Smooth muscle cell (in vitro differentiated cells): Measurements from ENCODE around the gene ZSCAN1. TPM values are rescaled to one million over a fixed set of nuclear protein-coding genes. Genes with fewer than 3 reads are reported as not detected.

ENCODE experiments used
- DNase-seq: peaks from one replicate; lab custom pipeline; 2025; ENCODE audit not compliant: unreplicated experiment; lab: John Stamatoyannopoulos, UW
- H2AFZ ChIP-seq: fragments of 200-600 bp; sonication (generic); 2 replicates; pipeline ENCODE4 v1.6.0; 2016; ENCODE audit warnings: antibody characterized with exemption, low read depth, mild to moderate bottlenecking
- H3F3A ChIP-seq: fragments of 200-600 bp; sonication (generic); 2 replicates; pipeline ENCODE4 v1.6.0; 2017; ENCODE audit warnings: antibody characterized with exemption, low read depth
- H3K27ac ChIP-seq: fragments of 200-600 bp; sonication (generic); 2 replicates; pipeline ENCODE4 v1.5.1; 2016; ENCODE audit warnings: low read depth, mild to moderate bottlenecking
- H3K27me3 ChIP-seq: fragments of 200-600 bp; sonication (generic); 2 replicates; pipeline ENCODE4 v1.6.1; 2016; ENCODE audit warnings: low read depth, mild to moderate bottlenecking
- H3K36me3 ChIP-seq: fragments of 200-600 bp; sonication (generic); 2 replicates; pipeline ENCODE4 v1.5.1; 2016; ENCODE audit warnings: low read depth
- H3K4me1 ChIP-seq: fragments of 200-600 bp; sonication (generic); 2 replicates; pipeline ENCODE4 v1.5.1; 2016; ENCODE audit warnings: low read depth
- H3K4me2 ChIP-seq: fragments of 200-600 bp; sonication (generic); 2 replicates; pipeline ENCODE4 v1.6.0; 2016; ENCODE audit warnings: mild to moderate bottlenecking
- H3K4me3 ChIP-seq: fragments of 200-600 bp; sonication (generic); 2 replicates; pipeline ENCODE4 v1.5.1; 2016; ENCODE audit warnings: mild to moderate bottlenecking
- H3K79me2 ChIP-seq: fragments of 200-600 bp; sonication (generic); 2 replicates; pipeline ENCODE4 v1.6.0; 2016; ENCODE audit warnings: low read depth, mild to moderate bottlenecking
- H3K9ac ChIP-seq: fragments of 200-600 bp; sonication (generic); 2 replicates; pipeline ENCODE4 v1.6.0; 2016; ENCODE audit warnings: low read depth
- H3K9me3 ChIP-seq: fragments of 200-600 bp; sonication (generic); replicated peaks from 2 replicates; pipeline ENCODE4 v1.5.1; 2016; ENCODE audit warnings: low read depth
- H4K20me1 ChIP-seq: fragments of 200-600 bp; sonication (generic); 2 replicates; pipeline ENCODE4 v1.6.0; 2016; ENCODE audit warnings: low read depth
- CTCF ChIP-seq: fragments of 200-600 bp; sonication (generic); IDR thresholded peaks from 2 replicates; pipeline ENCODE4 v1.5.1; 2017; ENCODE audit warnings: borderline replicate concordance, mild to moderate bottlenecking, antibody characterized with exemption; ENCODE audit not compliant: insufficient read depth, poor library complexity, severe bottlenecking
- WGBS: methylation state at CpG from one replicate; pipeline ENCODE4 v1.1.7; 2016; ENCODE audit warnings: low lambda C conversion rate; 5-methylcytosine and 5-hydroxymethylcytosine counted together
- polyA plus RNA-seq: library from polyadenylated mRNA; unstranded; fragments of >200 nt; fragmentation: Nextera tagmentation; extraction: Ambion mirVana; gene quantifications from 2 replicates; pipeline ENCODE4 v1.2.1, GENCODE V29; 2016
- total RNA-seq: library from RNA; depleted of rRNA; stranded (reverse); fragments of >200 nt; gene quantifications from 2 replicates; pipeline ENCODE4 v1.2.3, GENCODE V29; 2014

Gene ZSCAN1
- total and polyA plus RNA-seq, 2 experiments from 2014 or later, result 0.94 TPM; not detected in 1

DNA sequence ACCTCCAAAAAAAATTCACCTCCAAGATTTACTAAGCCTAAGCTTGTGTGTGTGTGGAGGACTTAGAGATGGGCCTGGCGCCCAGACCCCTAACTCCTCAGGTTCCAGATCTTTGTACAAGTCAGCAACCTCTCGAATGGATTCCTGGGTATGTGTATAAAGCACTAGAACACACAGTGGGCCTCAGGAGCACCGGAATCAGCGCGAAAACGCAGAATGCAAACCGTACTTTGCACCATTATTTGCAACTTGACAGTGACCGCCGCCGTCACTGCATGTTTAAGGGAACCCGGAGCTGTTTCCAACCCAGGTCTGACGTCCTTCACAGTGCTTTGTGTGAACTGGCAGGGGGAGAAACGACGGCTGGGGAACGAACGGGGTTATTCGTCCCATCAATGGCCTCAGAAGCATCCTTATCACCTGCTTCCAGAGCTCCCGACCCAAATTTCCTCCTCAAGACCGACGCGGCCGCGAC, 31.9 kb upstream of the ZSCAN1 start:
- peak overlapping the region; percentile 91 for H3K4me2 ChIP-seq
- H3K36me3 ChIP-seq, result peaks cover 59% of the 10 kb centered on the region
- H3F3A ChIP-seq, result no peaks in the 10 kb centered on the region
- TF ChIP-seq CTCF, result no peak
- H4K20me1 ChIP-seq, result no peaks in the 10 kb centered on the region
- H3K79me2 ChIP-seq, result peaks cover 33% of the 10 kb centered on the region
- WGBS, result 2% methylated on average over 21 of the region's 23 CpGs
- H3K4me1 ChIP-seq, result peaks cover 7% of the 10 kb centered on the region
- DNase-seq, result no peak
- peaks cover 21% of the 10 kb centered on the region for H3K9me3 ChIP-seq
- peak overlapping the region; percentile 94 for H3K9ac ChIP-seq
- peak overlapping the region; percentile 85 for H3K27ac ChIP-seq
- peak overlapping the region; percentile 100 for H2AFZ ChIP-seq
- peak overlapping the region; percentile 96 for H3K4me3 ChIP-seq
- no peaks in the 10 kb centered on the region for H3K27me3 ChIP-seq

DNA sequence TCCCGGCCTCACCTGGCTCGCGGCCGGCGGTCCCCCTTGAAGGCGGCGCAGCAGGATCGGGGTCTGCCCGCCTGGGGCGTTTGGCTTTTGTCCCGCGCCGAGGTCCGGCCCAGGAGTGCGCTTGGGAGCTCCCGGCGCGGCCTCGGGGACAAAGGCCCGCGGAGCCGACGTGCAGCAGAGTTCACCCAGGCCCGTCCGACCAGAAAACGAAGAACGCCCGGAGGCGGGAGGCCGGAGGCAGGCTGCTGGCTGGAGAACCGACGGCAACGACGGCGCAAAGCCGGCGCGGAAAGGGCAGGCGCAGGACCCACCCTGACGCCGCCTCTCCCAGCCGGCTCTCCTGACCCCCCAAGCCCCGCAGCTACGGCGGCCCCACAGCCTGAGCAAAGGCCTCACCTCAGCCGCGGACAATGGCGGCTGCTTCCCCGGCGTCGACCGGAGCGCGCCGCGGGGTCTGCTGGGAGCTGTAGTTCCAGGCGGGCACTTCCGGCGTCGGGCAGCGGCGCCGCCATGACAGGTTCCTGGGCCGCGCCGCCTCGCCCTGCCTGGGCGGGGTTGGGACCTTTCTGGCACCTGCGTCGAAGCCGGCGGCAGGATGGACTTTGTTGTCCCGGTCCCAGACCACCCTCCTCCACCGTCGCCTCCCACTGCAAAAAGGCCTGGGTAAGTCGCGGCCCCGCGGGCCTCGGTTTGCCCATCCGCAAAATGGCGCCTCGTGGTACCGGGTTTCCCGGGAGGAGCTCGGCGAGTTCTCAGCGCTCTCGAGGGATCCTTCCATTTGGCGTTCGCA, 31.2 kb upstream of the ZSCAN1 start, which contains the start of gene ZNF606:
Gene ZNF606 (minus strand): TSS at position 437 of the 790 bp plus-strand sequence. CDS start 1,501 bp downstream, outside the sequence.
- no peaks in the 10 kb centered on the region for H3K27me3 ChIP-seq
- peak within 1 kb of the TSS; percentile 96 for H3K4me3 ChIP-seq
- H4K20me1 ChIP-seq, result no peaks in the 10 kb centered on the region
- H3K4me2 ChIP-seq, result peak within 1 kb of the TSS; percentile 91
- H3K27ac ChIP-seq, result peak within 1 kb of the TSS; percentile 85
- peak within 1 kb of the TSS; percentile 100 for H2AFZ ChIP-seq
- peaks cover 33% of the 10 kb centered on the region for H3K79me2 ChIP-seq
- peak within 1 kb of the TSS; percentile 94 for H3K9ac ChIP-seq
- H3F3A ChIP-seq, result no peaks in the 10 kb centered on the region
- peaks cover 7% of the 10 kb centered on the region for H3K4me1 ChIP-seq
- DNase-seq, result peak; percentile 34
- 1% methylated on average over 89 of the region's 91 CpGs for WGBS
- peaks cover 60% of the 10 kb centered on the region for H3K36me3 ChIP-seq
- TF ChIP-seq CTCF, result no peak
- peaks cover 15% of the 10 kb centered on the region for H3K9me3 ChIP-seq

DNA sequence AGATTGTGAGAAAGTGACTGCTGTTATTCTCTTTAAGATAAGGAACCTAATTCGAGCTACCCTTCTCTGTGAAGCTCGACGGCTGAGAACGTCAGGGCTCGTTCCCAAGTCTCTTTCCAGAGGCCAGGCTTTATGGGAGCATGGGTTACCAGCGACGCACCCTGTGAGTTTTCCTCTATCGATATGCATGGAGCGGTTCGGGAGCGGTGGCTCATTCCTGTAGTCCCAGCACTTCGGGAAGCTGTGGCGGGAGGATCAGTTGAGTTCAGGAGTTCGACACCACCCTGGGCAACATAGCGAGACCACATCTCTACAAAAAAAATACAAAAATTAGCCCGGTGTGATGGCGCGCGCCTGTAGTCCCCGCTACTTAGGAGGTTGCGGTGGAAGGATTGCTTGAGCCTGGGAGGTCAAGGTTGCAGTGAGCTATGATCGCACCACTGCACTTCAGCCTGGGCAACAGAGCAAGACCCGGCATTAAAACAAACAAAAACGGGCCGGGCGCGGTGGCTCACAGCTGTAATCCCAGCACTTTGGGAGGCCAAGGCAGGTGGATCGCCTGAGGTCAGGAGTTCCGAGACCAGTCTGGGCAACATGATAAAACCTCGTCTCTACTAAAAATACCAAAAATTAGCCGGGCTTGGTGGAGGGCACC, 30.5 kb upstream of the ZSCAN1 start:
- Histone ChIP-seq H2AFZ (peak overlapping the region; percentile 100), H3K36me3 (peaks cover 54% of the 10 kb centered on the region), H3K4me2 (peak overlapping the region; percentile 91), H3K4me1 (peaks cover 7% of the 10 kb centered on the region), H3K79me2 (peaks cover 33% of the 10 kb centered on the region), H3K27me3 (no peaks in the 10 kb centered on the region), H3F3A (no peaks in the 10 kb centered on the region), H3K9me3 (peaks cover 9% of the 10 kb centered on the region), H3K27ac (peak overlapping the region; percentile 85), H3K9ac (peak overlapping the region; percentile 94), H4K20me1 (no peaks in the 10 kb centered on the region), H3K4me3 (peak overlapping the region; percentile 96)
- no peak for DNase-seq
- 55% methylated on average over 31 of the region's 31 CpGs for WGBS
- TF ChIP-seq CTCF, result no peak
